ENCODE data around the gene BBOF1.

- TF ChIP-seq POLR2AphosphoS5 (IDR thresholded peaks at IDR 0.05; ENCODE audit: borderline replicate concordance, low read depth, low read length) (no peak), EZH2 (IDR thresholded peaks at IDR 0.05) (no peak)
Observed at GRCh38 chr14:74081491-74081890, 62.3 kb downstream of the BBOF1 start.
